Measurements from ENCODE around the gene DGKI.

The DGKI gene

DNA sequence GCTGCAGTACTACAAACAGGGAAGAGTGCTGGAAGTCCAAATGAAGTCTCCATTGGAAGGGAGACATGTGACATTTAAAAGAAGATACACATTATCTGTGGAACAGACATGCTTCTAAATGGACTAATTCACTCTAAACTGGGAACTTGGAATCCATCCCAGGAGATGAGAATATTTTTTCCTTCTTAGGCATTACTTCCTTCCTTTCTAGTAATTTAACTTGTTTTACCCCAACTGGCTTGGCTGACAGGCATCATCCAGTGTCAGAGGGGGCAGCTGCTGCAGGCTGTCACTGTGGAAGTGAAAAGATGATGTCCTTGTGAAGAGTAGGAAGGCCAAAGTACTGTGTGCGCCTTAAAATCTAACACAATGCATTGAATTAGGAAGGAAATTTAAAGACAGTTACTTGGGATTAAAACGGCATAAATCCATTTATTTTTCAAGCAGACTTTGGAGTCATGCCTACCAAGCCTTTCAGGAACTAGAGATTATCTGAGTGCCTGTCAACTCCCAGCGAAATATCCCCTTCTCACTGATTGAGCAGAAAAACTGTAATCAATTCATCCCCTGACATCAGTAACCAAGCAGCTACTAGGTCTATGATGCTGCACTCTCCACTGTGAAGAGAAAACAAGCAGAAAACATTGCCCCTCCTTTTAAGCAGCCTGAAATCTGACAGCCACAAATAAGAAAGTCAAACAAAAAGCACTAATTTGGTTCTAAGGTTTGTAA is 161.2 kb downstream of the DGKI start:
- DNase-seq (ENCODE audit: low read depth), result no peak

GRCh38 chr7:137684776-137685175 is 162.0 kb downstream of the DGKI start:
- DNase-seq (ENCODE audit: low read depth), result no peak

GRCh38 chr7:137684316-137684715 is 162.5 kb downstream of the DGKI start:
- no peak for DNase-seq (ENCODE audit: low read depth)

- peak; percentile 75 for DNase-seq (ENCODE audit: low read depth)
Measured at GRCh38 chr7:137682596-137682995, 164.2 kb downstream of the DGKI start.

DNA sequence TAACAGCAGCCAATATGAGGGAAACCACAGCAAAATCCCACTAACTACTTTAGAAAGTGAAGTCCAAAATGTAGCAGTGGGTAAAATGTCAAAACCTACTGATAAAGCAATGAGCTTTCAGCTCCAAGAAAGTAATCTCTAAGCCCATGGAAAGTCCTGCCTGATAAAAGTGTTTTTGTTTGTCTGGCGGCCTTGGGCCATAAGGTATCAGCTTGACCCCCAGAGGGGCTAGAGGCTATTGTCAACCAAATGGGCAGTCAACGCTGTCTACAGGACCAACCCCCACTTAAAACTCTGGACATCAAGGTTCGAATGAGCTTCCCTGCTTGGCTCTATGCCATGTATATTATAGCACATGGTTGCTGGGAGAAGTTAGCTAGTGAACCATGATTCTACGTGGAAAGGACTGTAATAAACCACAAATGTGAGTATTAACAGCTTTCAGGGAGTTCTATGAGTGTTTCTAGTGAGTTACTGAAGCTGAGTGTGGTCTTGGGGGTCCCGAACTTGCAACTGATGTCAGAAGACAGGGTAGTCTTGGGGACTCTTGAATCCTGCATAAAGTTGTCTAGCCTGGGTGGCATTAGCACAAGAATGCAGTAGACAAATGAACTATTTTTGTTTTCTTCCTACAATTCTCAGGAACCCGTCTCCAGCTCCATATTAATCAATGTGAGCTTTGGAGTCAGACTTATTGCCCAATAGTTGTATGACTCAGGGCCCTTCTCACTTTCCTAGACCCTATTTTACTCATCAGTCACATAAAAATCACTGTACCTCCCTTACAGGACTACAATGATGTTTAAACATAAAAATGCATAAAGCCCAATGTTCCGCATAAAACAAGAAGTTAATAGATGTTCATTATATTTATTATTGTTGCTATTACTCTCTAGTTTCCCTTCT is 164.9 kb downstream of the DGKI start:
- peak; percentile 89 for DNase-seq (ENCODE audit: low read depth)

DNA sequence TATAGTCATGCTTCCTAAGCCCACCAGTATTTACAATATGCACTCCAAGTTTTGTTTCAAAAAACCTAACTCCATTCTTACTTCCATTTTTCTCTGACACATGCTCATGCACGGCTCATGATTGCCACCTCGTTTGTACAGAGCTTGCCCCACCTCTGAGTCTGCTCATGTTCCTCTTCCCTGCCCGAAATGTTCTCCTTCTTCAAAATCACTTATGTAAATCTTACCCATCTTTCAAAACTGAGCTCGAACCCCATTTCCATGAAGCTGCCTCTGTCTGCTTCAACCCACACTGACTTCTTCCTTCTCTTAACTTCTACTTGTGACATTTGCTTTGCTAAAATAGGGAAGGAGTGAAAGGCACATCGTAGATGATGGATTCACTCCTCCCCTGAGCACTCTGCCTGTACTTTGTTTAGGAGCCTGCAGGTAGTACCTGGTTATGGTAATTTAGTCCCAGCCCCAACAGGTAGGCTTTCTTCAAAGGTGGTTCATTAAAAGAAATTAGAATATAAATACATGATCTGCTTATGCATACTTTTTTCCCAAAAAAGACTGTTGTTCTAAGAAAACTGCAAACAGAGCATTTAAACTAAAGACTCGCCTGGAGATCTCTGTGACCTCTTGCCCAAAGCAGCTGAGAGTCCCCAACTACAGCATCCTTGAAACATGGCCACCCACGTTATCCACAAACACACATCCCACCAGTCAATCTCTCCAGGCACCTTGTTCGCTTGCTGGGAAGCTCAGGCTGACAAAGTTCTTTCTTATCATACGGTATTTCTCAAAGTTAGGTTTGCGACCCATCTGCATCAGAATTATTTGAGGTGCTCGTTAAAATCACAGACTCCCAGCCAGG is 172.0 kb downstream of the DGKI start:
- DNase-seq (ENCODE audit: low read depth), result no peak

- DNase-seq (ENCODE audit: low read depth), result no peak
Measured at GRCh38 chr7:137674048-137674447, 172.7 kb downstream of the DGKI start.

DNA sequence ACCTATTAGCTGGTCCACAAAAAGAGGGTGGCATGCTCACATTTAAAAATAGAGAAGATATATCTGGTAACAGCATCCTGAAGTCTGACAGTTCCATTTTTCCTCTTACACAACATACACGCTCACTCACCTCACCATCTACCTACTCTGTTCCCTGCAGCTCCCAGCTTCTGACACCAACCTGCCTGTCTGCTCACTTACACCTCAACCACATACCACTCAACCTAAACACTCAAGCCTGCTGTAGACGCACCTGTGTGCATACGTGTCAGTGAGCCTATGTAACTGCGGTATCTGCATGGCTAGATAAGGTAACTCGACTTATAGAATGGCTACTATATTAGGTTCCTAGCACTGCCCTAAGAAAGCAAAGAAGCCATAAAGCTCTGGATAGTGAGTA is 174.9 kb downstream of the DGKI start:
- no peak for DNase-seq (ENCODE audit: low read depth)

DNA sequence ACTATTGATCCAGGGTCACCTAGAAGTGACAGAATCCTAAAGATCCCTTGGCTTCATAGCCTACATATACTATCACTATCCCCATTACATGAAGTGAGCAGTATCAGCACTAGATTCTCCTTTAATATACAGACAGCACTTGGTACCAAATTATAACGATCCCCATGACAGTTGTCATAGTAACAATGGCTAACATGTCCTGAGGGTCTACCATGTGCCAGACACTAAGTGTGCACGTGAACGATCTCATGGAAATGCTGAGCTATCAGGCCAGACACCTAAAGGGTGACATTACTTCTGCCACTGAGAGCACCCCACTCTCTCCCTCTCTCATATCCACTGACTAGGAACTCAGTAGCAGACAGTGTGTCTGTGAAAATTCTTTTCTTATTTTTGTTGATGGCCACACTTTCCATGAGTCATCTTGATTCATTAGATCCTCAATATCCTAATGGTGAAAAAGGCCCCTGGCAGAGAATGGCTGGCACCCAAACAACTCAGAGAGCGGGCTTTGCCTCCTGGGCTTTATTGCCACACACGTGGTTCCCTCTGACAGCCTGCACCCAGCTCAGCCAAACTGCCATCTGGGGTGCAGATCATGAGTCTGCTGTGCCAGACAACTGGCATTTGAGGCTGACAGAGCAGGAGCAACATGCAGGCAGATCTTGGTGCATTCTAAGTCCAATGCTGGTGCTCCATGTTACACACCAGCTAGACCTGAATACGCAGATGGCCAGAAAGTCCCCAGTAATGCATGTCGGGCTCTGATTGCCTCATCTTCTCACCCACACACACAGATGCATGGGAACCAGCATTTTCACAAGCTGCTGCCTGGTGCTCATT is 176.3 kb downstream of the DGKI start:
- peak; percentile 45 for DNase-seq (ENCODE audit: low read depth)

DNA sequence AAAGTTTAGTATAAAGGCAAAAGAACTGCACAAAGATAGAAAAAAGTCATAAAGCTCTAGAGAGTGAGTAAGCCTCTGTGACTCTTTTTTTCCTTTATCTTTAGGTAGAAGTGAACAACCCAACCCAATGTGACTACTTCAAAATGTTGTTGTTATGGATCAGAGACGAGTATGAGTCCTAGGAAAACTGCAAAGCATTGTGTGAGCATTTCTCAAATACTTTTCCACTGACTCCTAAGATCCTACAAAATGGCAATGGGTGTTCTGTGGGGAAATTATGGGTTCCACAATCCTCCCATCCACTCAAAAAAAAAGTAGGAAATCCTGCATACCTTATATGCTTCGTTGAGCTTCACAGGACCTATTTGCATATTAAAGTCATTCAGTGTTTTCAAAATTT is 177.1 kb downstream of the DGKI start:
- DNase-seq (ENCODE audit: low read depth), result peak; percentile 39

- DNase-seq (ENCODE audit: low read depth), result no peak
Measured at GRCh38 chr7:137668404-137668803, 178.4 kb downstream of the DGKI start.

DNA sequence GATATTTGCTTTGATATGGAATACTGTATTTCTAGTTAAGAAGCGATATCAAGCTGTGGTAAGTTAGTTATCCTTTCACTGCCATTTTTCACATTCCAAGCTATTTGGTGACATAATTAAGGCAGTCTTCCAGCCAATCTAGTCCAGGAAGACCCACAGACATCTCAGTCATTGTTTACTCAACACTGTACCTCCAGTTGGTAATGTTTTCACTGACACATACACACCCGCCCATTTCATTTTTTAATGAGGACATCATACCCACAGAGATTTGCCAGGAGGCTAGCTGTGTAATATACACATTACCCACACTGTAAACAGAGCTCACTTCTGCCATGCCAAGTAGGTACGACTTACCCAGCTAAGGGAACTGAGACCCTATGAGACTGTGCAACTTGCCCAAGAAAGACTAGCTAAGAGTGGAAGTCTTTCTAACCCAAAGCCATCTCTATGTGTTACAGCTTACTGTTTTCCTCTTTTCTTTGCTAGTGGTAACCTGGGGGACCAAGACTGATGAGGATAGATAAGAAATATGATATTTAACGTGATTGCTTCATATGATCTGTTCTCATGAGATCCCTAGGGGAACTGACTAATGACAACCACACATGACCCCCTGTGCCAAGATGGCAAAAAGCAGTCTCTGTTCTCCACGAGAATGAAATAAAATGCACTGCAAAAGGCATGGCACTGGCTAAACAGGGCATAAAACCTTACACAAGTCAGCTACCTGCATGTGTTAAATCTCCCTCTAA is 179.0 kb downstream of the DGKI start:
- DNase-seq (ENCODE audit: low read depth), result peak; percentile 84

- no peak for DNase-seq (ENCODE audit: low read depth)
Measured at GRCh38 chr7:137664846-137665245, 181.9 kb downstream of the DGKI start.

- DNase-seq (ENCODE audit: low read depth), result no peak
Measured at GRCh38 chr7:137661634-137662033, 185.1 kb downstream of the DGKI start.

DNA sequence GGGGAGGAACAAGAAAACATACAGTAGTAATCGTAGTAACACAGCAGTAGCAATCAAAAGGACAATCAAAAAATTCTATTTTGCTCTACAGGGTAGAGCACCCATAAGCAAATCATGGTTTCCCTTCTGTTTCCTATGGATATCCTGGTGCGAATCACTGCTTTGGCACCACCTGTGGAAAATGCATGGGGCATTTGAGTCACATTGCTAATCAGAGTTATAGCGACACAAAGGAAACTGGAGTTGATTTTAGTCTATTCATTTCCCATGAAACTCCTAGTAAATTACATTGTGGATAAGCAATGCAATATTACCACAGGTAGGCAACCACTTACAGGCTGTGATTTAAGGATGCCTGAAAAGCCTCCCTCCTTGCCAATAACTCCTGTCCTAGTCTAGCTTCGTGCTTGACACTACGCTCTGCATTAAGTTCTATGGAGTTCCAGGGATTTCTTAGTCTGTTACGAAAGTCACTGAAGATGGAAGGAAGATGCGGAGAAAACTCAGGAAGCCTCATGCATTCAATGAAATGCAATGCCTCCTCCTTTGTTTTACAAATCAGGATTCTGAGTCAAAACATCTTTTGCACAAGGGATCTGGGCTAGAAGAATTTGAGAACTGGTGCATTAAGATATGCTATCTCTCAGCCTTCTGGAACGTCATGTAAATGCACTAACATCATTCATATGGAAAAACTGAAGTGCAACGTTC is 188.4 kb downstream of the DGKI start:
- DNase-seq (ENCODE audit: low read depth), result no peak

- DNase-seq (ENCODE audit: low read depth), result no peak
Measured at GRCh38 chr7:137657476-137658189, 189.1 kb downstream of the DGKI start.

- DNase-seq (ENCODE audit: low read depth), result no peak
Measured at GRCh38 chr7:137656850-137657232, 189.9 kb downstream of the DGKI start.

GRCh38 chr7:137656227-137656849 is 190.4 kb downstream of the DGKI start:
- DNase-seq (ENCODE audit: low read depth), result peak; percentile 21

- DNase-seq (ENCODE audit: low read depth), result no peak
Measured at GRCh38 chr7:137655804-137656203, 191.0 kb downstream of the DGKI start.
